Keratinocyte (primary cell): ENCODE results near the gene PXDN. TPM values are rescaled to one million over a fixed set of nuclear protein-coding genes. Genes with fewer than 3 reads are reported as not detected.

Experiments
- DNase-seq: peaks from one replicate; pipeline ENCODE4 v3.0.0-alpha.2; 2011; ENCODE audit warnings: low read depth, missing footprints, low spot score
- FAIRE-seq: peaks from 2 replicates; lab custom pipeline; 2011; peaks lifted over from hg19 to GRCh38; lab: Jason Lieb, UNC
- H2AFZ ChIP-seq: 2 replicates; pipeline ENCODE4 v1.6.0; 2012; ENCODE audit warnings: low read length, control low read depth, inconsistent platforms; ENCODE audit not compliant: control insufficient read depth
- H3K27ac ChIP-seq: 2 replicates; pipeline ENCODE4 v1.5.1; 2011; ENCODE audit warnings: low read length; ENCODE audit not compliant: control insufficient read depth, insufficient read depth
- H3K27me3 ChIP-seq: 3 replicates; pipeline ENCODE4 v1.6.0; 2011; ENCODE audit warnings: low read length; ENCODE audit not compliant: control insufficient read depth, insufficient read depth; ENCODE audit errors: extremely low read depth
- H3K36me3 ChIP-seq, 2 experiments: 2 replicates in 1 of 2; 3 replicates in 1 of 2; pipeline ENCODE4 v1.5.1; 2011; ENCODE audit warnings: low read length in 2 of 2, mild to moderate bottlenecking in 1 of 2; ENCODE audit not compliant: control insufficient read depth in 2 of 2, insufficient read depth in 2 of 2; ENCODE audit errors: extremely low read depth in 1 of 2
- H3K4me1 ChIP-seq: 3 replicates; pipeline ENCODE4 v1.5.1; 2011; ENCODE audit warnings: low read length; ENCODE audit not compliant: control insufficient read depth, insufficient read depth; ENCODE audit errors: extremely low read depth
- H3K4me2 ChIP-seq: 3 replicates; pipeline ENCODE4 v1.6.0; 2011; ENCODE audit warnings: low read depth, low read length; ENCODE audit not compliant: control insufficient read depth, insufficient read depth; ENCODE audit errors: extremely low read depth
- H3K4me3 ChIP-seq, 3 experiments: fragments of 200-600 bp in 1 of 3; sonication (generic) in 1 of 3; 2 replicates in 2 of 3; 3 replicates in 1 of 3; pipeline ENCODE4 v1.5.1; 2011 to 2016; ENCODE audit warnings: low read length in 3 of 3, mild to moderate bottlenecking in 3 of 3, control low read depth in 2 of 3, inconsistent platforms in 1 of 3, low read depth in 1 of 3, mixed read lengths in 1 of 3, mixed run types in 1 of 3, moderate library complexity in 1 of 3; ENCODE audit not compliant: control insufficient read depth in 2 of 3, insufficient read depth in 2 of 3; ENCODE audit errors: extremely low read depth in 1 of 3
- H3K79me2 ChIP-seq: 2 replicates; pipeline ENCODE4 v1.6.0; 2012; ENCODE audit warnings: low read length; ENCODE audit not compliant: control insufficient read depth, insufficient read depth
- H3K9ac ChIP-seq: 3 replicates; pipeline ENCODE4 v1.6.0; 2011; ENCODE audit warnings: low read length; ENCODE audit not compliant: control insufficient read depth, insufficient read depth; ENCODE audit errors: extremely low read depth
- H3K9me1 ChIP-seq: 3 replicates; pipeline ENCODE4 v1.6.0; 2011; ENCODE audit warnings: low read length; ENCODE audit not compliant: control insufficient read depth, insufficient read depth; ENCODE audit errors: extremely low read depth
- H3K9me3 ChIP-seq: 2 replicates; pipeline ENCODE4 v1.5.1; 2012; ENCODE audit warnings: low read depth, low read length; ENCODE audit not compliant: control insufficient read depth
- H4K20me1 ChIP-seq: 3 replicates; pipeline ENCODE4 v1.6.0; 2011; ENCODE audit warnings: low read length; ENCODE audit not compliant: control insufficient read depth, insufficient read depth; ENCODE audit errors: extremely low read depth
- EZH2 ChIP-seq: IDR thresholded peaks from one replicate; pipeline ENCODE4 v1.6.1; 2012; ENCODE audit warnings: inconsistent platforms, mild to moderate bottlenecking, low read length, moderate library complexity
- dilution Hi-C: fragments of 300-500 bp; cut with MboI; formaldehyde crosslinking; loops from one replicate; pipeline ENCODE4 v1.7.0; 2020; ENCODE audit warnings: low sequenced_read_pairs; ENCODE audit not compliant: extremely low pct_ligation_motif_present
- polyA plus RNA-seq, 5 experiments: library from polyadenylated mRNA; depleted of rRNA in 3 of 5; stranded (reverse) in 3 of 5; stranded (forward) in 1 of 5; unstranded in 1 of 5; fragments of >200 nt; gene quantifications; 1 replicate in 1 of 5; 2 replicates in 3 of 5; 3 replicates in 1 of 5; pipeline versions ENCODE4 v1.2.1 to v1.2.3, GENCODE V29; 2011 to 2012; ENCODE audit warnings: missing spikeins in 2 of 5, low read depth in 1 of 5, low replicate concordance in 1 of 5
- TF ChIP-seq, protein P1 (sequence below), 3 experiments: IDR thresholded peaks in 1 of 3; conservative IDR thresholded peaks in 1 of 3; optimal IDR thresholded peaks in 1 of 3; 2 replicates in 2 of 3; 3 replicates in 1 of 3; pipeline versions ENCODE3 to v1.5.1; 2011; ENCODE audit warnings: low read length in 3 of 3, mild to moderate bottlenecking in 3 of 3, moderate library complexity in 2 of 3, control low read depth in 1 of 3, inconsistent platforms in 1 of 3; ENCODE audit not compliant: insufficient read depth in 2 of 3; ENCODE audit errors: extremely low read depth in 1 of 3

Gene PXDN
- polyA plus RNA-seq, 1 donor (not counting 4 experiments of a cell fraction or from before 2014, with no cell fraction given): 36.7 TPM

DNA sequence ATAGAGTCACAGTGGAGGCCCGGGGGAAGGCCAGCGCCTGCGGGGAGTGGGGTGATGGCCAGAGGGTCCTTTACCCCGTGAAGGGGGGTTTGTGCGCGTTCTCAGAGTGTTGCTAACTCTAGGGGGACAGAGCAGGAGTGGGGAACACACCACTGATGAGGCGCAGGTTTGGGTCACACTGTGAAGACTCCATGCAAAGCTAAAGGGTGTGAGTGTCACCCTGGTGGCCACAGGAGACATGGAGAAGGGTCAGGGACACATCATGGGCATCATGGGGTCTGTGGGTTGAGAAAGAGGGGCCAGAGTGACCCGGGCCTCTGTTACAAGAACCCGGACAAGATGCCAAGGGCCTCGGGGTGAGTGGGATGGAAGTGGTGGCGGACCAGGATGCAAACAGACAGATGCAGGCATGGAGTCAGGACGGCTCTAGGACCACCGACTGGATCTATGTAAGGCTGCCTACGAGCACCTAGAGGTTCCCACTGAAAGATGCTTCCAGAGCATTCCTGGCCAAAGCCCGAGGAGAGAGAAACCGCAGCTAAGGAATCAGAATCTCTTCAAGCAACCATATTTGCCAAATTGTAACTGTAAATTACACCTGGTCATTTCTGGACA is 84.3 kb downstream of the PXDN start:
- Histone ChIP-seq H3K4me2 (no peak overlapping the region), H3K36me3 (peaks cover 9 to 30% of the 10 kb centered on the region in 2 experiments)
- TF ChIP-seq, protein P1, sequence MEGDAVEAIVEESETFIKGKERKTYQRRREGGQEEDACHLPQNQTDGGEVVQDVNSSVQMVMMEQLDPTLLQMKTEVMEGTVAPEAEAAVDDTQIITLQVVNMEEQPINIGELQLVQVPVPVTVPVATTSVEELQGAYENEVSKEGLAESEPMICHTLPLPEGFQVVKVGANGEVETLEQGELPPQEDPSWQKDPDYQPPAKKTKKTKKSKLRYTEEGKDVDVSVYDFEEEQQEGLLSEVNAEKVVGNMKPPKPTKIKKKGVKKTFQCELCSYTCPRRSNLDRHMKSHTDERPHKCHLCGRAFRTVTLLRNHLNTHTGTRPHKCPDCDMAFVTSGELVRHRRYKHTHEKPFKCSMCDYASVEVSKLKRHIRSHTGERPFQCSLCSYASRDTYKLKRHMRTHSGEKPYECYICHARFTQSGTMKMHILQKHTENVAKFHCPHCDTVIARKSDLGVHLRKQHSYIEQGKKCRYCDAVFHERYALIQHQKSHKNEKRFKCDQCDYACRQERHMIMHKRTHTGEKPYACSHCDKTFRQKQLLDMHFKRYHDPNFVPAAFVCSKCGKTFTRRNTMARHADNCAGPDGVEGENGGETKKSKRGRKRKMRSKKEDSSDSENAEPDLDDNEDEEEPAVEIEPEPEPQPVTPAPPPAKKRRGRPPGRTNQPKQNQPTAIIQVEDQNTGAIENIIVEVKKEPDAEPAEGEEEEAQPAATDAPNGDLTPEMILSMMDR (optimal IDR thresholded peaks at IDR 0.05 in 1 of 3, IDR thresholded peaks at IDR 0.05 in 1 of 3, conservative IDR thresholded peaks at IDR 0.05 in 1 of 3; ENCODE audit: extremely low read depth in 1 of 3, insufficient read depth in 2 of 3, low read length in 3 of 3): no peak
- TF ChIP-seq EZH2: no peak

DNA sequence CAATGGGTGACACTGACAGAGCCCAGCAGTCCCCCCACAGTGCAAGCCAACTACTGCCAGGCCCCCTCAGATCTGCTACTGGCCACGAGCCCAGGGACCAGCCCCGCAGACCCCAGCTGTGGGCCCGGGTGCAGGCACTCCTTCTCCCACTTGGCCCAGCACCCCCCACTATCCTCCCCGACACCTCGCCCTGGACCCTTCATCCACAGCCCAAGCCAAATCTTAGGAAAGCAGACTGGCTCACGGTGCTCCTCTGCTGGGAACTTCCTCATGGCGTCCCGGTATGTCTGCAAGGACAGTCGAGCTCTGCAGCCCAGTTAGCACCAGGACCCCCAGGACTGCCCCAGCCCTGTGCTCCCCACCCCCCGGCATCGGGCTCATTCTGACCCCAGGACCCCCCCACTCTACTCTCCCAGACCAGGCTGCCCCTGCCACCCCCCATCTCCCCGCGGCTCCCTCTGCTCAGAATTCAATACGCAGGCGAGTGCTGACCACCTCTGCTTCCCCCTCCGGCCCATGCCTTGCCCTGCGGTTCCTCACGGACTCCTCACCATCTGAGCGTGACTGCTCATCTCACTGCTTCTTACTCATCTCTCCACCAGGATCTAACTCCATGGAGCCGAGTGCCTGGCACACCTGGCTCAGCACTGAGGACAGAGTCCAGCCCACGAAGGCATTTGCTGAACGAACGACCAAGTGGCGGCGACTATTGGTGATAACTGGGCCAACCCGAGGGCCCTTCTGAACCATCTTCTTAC is 85.7 kb downstream of the PXDN start:
- H3K4me3 ChIP-seq: no peak overlapping the region
- H4K20me1 ChIP-seq: no peaks in the 10 kb centered on the region
- H3K79me2 ChIP-seq: no peaks in the 10 kb centered on the region
- dilution Hi-C loops: no loop called here
- no peaks in the 10 kb centered on the region for H3K9me3 ChIP-seq
- no peak for DNase-seq
- no peaks in the 10 kb centered on the region for H3K27me3 ChIP-seq
- no peak overlapping the region for H3K9ac ChIP-seq
- FAIRE-seq: no peak
- H3K4me1 ChIP-seq: peaks cover 13% of the 10 kb centered on the region
- no peak overlapping the region for H2AFZ ChIP-seq
- no peak overlapping the region for H3K4me2 ChIP-seq
- no peak for TF ChIP-seq EZH2
- TF ChIP-seq, protein P1 (optimal IDR thresholded peaks at IDR 0.05 in 1 of 3, IDR thresholded peaks at IDR 0.05 in 1 of 3, conservative IDR thresholded peaks at IDR 0.05 in 1 of 3; ENCODE audit: extremely low read depth in 1 of 3, insufficient read depth in 2 of 3, low read length in 3 of 3): no peak
- H3K27ac ChIP-seq: no peak overlapping the region
- peaks cover 3 to 22% of the 10 kb centered on the region in 2 experiments for H3K36me3 ChIP-seq
- H3K9me1 ChIP-seq: no peaks in the 10 kb centered on the region

More for the DNA sequence above, 84.3 kb downstream of the PXDN start:
- Histone ChIP-seq H3K27ac (no peak overlapping the region), H3K9ac (no peak overlapping the region), H4K20me1 (no peaks in the 10 kb centered on the region), H3K79me2 (no peaks in the 10 kb centered on the region), H3K9me3 (no peaks in the 10 kb centered on the region), H3K4me1 (no peaks in the 10 kb centered on the region), H3K27me3 (no peaks in the 10 kb centered on the region), H3K4me3 (no peak overlapping the region), H3K9me1 (no peaks in the 10 kb centered on the region), H2AFZ (no peak overlapping the region)
- FAIRE-seq (no peak), DNase-seq (no peak)
- dilution Hi-C loops: no loop called here
